ENCODE results near the gene EPHA1.

EPHA1 gene

GRCh38 chr7:143408686-143409561, at the start of gene EPHA1:
EPHA1 (minus strand) TSS chr7:143408856; CDS start chr7:143408805, 51 bp downstream.
- DNase-seq (ENCODE audit: low spot score): no peak

- no peak for DNase-seq (ENCODE audit: low spot score)
Measured at GRCh38 chr7:143458263-143458662, 49.6 kb upstream of the EPHA1 start.

- no peak for DNase-seq (ENCODE audit: low spot score)
Measured at GRCh38 chr7:143456992-143457793, 48.5 kb upstream of the EPHA1 start.

- no peak for DNase-seq (ENCODE audit: low spot score)
Measured at GRCh38 chr7:143455942-143456341, 47.3 kb upstream of the EPHA1 start.

DNA sequence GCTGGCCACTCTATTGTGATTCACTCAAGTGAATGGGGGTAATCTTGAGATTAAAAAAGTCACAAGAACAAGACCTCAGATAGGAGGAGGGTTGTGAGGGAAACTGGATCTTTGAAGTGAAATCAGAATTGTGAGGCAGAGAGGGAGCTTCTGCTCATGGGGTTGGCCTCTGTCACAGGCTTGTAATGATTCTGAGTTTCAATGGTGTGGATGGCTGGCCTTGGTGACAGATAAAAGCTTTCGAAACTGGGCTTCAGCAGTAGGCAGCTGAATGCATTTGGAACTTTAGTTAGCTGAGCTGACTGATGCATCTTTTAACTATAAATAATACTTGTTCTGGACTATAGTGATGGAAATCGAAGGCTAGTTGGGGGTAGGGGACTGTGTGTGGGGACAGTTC, 46.8 kb upstream of the EPHA1 start:
- DNase-seq (ENCODE audit: low spot score): no peak

DNA sequence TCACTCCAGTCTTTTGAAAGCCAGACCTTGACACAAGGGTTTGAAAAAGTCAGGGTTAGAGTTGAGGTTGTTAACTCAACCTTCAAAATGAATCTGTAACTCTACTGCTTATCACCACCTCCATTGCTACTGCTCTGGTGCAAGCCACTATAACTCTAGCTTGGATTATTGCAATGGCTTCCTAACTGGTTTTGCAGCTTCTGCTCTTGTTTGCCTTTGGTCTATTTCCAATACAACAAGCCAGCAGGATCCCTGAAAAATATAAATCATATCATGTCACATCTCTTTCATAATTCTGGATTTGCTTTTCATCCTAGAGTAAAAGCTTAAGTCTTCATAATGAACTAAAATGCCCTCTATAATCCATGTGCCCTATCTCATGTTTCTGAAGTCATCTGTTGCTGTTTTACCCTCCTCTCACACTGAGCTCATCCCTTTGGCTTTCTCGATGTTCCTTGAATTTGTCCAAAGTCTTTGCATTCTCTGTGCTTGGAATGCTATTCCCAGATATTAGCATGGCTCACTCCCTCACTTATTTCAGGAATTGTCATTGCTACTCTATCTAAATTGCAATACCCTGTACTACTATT, 45.5 kb upstream of the EPHA1 start:
- DNase-seq (ENCODE audit: low spot score): no peak

DNA sequence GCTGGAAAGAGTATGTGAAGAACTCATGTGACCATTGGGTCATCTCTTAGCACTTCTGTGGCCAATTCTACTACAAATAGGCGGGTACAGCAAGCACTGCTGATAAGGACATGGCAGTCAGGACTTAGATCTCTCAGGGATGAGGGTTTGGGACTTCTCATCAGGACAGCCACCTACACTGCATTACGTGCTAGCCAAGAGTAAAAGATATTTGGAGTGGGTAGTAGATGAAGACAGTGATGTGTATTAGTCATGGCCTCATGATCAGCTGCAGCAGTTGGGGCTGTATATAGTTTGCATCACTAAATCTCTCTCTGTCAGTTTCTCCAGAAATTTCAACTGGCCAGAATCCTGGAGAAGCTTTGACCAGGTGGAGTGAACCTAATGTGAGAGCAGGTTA, 43.8 kb upstream of the EPHA1 start:
- DNase-seq (ENCODE audit: low spot score): no peak

DNA sequence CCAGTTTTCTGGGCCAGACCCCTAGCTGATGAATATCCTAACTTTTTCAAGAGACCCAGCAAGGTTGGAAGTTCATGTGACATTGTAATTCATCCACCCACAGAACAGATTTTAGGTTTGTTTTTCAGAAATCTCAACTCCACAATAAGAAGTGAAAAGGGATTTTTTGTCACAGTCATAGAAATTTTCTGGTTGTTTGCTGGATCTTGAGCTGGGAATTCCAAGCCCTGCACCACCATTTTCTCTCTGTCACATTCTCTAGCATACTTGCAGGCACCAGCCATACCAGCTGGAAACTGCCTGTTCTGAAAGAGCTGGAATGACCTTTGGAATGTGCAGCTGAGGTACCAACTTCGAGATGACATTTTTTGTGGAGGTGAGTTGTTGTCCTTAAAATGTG, 43.1 kb upstream of the EPHA1 start:
- no peak for DNase-seq (ENCODE audit: low spot score)

- DNase-seq (ENCODE audit: low spot score): no peak
Measured at GRCh38 chr7:143451122-143451521, 42.5 kb upstream of the EPHA1 start.

- DNase-seq (ENCODE audit: low spot score): no peak
Measured at GRCh38 chr7:143449793-143450192, 41.1 kb upstream of the EPHA1 start.

DNA sequence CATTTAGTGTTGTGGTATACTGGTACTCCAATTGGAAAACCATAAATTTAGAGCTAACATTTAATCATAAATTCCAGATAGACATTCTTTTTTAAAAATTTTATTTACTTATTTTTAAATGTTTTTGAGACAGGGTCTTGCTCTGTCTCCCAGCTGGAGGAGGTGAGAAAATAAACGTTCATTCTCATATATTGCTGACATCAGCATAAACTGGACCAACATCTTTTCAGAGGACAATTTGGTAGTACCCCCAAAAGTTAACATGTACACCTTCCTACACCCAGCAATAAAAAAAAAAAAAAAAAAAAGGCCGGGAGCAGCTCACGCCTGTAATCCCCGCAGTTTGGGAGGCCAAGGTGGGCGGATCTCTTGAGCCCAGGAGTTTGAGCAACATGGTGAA, 39.8 kb upstream of the EPHA1 start:
- no peak for DNase-seq (ENCODE audit: low spot score)

DNA sequence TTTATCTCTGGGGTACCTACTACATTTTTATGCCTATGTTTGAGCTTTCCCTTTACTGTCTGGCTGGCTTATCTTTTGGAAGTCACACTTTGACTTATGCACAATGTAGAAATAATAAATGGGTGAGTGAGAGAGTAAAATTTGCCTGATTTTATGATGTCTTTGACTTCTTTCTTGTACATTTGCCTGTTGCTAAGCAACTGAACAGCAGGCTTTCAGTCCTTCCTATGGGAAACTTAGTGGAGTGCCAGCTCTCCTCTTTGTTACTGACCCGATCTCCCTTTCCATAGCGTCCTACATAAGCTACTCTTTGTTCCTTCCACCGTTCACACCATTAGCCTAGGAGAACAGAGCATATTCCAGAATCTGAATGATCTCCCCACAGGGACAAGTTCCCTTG, 38.8 kb upstream of the EPHA1 start:
- no peak for DNase-seq (ENCODE audit: low spot score)

GRCh38 chr7:143444785-143445184, 36.1 kb upstream of the EPHA1 start:
- DNase-seq (ENCODE audit: low spot score): no peak

DNA sequence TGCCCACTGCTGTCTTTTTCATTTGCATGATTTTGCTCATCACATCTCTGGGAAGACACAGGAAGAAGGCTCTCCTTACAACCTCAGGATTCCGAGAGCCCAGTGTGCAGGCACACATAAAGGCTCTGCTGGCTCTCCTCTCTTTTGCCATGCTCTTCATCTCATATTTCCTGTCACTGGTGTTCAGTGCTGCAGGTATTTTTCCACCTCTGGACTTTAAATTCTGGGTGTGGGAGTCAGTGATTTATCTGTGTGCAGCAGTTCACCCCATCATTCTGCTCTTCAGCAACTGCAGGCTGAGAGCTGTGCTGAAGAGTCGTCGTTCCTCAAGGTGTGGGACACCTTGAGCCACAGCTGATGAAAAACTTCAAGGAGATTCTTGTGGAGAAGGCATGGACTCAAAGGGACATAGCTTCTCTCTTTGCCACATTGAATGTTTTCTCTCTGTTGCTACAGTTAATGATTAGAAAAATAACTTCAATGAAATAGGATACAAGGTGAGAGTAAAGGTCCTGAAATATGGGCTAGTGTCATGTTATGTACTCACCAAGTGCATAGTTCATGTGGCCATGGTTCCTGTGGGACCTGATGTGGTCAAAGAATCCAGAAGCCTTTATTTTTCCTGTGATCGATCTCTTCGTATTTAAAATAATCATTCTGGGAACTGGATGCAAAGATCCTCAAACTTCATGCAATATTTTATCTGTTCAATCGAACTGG, 35.6 kb upstream of the EPHA1 start:
- no peak for DNase-seq (ENCODE audit: low spot score)

GRCh38 chr7:143443153-143443552, 34.5 kb upstream of the EPHA1 start, which contains the start of gene TAS2R60:
TAS2R60 (plus strand) TSS chr7:143443453; CDS start chr7:143443453, 0 bp downstream.
- DNase-seq (ENCODE audit: low spot score): no peak

DNA sequence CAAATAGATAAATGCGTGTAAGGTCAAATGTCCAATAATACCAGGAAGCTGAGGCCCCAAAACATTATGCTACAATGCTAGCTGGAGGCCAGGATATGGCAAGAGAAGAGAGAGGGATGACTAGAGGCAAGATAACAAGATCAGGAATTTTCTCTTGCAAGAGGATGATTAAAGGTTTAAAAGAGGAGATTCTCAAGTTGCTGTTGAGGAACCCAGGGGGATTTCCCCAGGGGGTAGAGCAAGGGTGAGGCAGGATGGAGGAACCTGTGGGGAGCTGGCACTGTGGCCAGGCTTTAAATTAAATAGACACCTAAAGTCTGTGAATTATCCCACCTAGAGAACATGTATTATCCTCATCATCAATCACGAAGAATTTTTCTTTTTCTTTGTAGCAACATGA, 31.2 kb upstream of the EPHA1 start:
- no peak for DNase-seq (ENCODE audit: low spot score)

DNA sequence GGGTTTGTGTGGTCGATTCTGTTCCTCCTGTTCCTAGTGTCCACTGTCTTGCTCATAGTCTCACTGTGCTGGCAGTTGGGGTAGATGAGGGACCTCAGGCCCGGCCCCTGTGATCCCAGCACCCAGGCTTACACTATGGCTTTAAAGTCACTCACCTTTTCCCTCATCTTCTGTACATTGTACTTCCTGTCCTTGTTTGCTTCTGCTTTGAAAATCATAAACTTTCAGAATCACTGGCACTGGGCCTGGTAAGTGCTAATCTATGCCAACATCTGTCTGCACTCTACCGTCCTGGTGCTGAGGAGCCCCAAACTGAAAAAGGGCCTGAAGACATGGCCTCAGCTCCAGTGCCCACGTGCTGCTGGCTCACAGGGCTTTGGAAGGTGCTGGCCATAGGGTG, 28.9 kb upstream of the EPHA1 start:
- DNase-seq (ENCODE audit: low spot score): no peak

- DNase-seq (ENCODE audit: low spot score): no peak
Measured at GRCh38 chr7:143436325-143436946, 27.8 kb upstream of the EPHA1 start.

GRCh38 chr7:143435266-143435665, 26.6 kb upstream of the EPHA1 start:
- DNase-seq (ENCODE audit: low spot score): no peak

DNA sequence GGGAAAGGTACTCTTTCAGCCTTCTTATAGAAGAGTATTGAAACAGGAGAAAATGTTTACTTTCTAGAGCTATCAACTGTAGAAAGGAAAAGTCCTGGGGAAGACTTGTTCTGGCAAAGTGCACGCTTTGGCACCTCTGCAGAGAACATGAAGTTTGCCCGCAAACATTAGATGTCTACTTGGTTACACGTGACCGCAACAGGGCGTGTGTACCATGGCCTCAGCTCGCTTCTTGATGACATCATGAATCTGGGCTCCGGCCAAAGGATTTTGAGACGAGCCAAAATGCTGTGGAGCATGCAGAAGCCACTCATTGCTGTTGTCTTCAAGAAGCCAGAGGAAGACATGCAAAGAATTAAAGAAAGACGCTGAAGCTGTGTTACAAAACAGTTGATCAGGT, 26.0 kb upstream of the EPHA1 start:
- DNase-seq (ENCODE audit: low spot score): no peak

DNA sequence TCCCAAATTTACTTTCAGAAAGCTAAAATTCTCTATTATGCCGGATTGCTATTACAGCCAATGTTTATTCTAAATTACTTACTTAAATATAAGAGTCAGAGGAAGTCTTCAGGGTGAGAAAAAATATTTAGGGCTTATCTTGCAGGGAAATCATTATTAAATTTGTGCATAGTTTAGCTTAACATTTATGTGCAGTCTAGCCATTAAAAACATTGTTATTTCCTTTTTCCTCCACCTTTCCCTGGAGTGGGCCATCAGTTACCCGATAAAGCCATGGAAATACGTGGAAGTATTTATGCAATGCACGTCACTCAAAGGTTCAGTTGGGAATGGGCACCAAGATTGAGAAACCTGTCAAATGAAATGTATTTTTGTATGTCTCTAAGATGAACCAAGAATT, 25.1 kb upstream of the EPHA1 start:
- no peak for DNase-seq (ENCODE audit: low spot score)

DNA sequence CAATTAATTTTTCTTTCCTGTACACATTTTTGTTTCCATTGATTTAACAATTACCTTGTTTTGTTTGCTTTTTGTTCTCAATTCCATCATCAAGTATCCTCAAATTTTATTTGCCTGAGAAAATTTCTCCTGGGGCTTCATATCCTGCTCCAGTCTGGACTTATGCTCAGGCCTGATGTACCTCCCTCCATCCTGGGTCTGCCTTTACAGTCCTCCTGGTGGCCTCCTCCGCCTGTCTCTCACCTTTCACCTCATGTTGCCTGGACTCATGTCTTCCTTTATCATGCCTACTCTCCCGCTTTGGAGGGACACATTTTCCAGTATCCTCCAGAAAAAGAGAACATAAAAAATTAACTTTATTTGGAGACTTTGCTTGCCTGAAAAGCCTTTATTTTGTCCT, 22.5 kb upstream of the EPHA1 start:
- no peak for DNase-seq (ENCODE audit: low spot score)

Measured in HuH-7 (cell line).